Measurements from ENCODE around the gene FAM83D.

DNA sequence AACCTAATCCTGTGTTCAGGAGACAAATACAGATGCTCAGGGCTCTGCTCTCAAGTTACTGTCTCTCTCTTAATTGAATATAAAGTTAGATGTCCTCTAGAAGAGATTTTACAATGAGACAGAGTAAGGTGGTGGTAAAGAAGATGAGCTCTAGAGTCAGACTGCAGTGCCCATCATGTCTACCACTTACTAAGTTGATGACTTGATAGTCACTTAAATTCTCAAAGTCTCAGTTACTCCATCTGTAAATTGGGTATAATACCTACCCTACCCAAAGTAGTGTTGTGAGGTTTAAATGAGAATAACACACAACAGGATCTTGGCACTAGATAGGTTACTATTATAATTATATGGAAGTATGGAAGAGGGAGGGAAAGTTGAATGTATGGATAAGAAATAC is 37.5 kb downstream of the FAM83D start:
- TF ChIP-seq, protein P1, sequence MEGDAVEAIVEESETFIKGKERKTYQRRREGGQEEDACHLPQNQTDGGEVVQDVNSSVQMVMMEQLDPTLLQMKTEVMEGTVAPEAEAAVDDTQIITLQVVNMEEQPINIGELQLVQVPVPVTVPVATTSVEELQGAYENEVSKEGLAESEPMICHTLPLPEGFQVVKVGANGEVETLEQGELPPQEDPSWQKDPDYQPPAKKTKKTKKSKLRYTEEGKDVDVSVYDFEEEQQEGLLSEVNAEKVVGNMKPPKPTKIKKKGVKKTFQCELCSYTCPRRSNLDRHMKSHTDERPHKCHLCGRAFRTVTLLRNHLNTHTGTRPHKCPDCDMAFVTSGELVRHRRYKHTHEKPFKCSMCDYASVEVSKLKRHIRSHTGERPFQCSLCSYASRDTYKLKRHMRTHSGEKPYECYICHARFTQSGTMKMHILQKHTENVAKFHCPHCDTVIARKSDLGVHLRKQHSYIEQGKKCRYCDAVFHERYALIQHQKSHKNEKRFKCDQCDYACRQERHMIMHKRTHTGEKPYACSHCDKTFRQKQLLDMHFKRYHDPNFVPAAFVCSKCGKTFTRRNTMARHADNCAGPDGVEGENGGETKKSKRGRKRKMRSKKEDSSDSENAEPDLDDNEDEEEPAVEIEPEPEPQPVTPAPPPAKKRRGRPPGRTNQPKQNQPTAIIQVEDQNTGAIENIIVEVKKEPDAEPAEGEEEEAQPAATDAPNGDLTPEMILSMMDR (IDR thresholded peaks at IDR 0.05; ENCODE audit: low read length), result no peak
- TF ChIP-seq EZH2phosphoT487 (IDR thresholded peaks at IDR 0.05; ENCODE audit: low read length), result no peak
- no peak for TF ChIP-seq EZH2 (optimal IDR thresholded peaks at IDR 0.05; ENCODE audit: low read depth, low read length)
